GM21723 (cell line): ENCODE data around the gene C17orf100.
"Not testable (repeated sequence)": the region's sequence is repeated elsewhere in the genome, so short reads cannot be mapped to it uniquely, and the experiment has no call there.

Source experiments
- ATAC-seq: cut with Tn5 transposase; IDR thresholded peaks from one replicate; pipeline ENCODE4 v1.9.1; 2021; ENCODE audit warnings: mild to moderate bottlenecking, moderate library complexity; ENCODE audit not compliant: unreplicated experiment

C17orf100 gene

GRCh38 chr17:6688944-6689343, 37.4 kb downstream of the C17orf100 start:
- ATAC-seq: no peak

GRCh38 chr17:6690641-6691040, 39.1 kb downstream of the C17orf100 start:
- ATAC-seq: no peak

GRCh38 chr17:6691546-6691945, 40.0 kb downstream of the C17orf100 start:
- ATAC-seq: no peak

GRCh38 chr17:6691958-6692357, 40.4 kb downstream of the C17orf100 start:
- ATAC-seq: not testable (repeated sequence)

GRCh38 chr17:6695051-6695450, 43.5 kb downstream of the C17orf100 start:
- ATAC-seq: no peak

GRCh38 chr17:6695565-6695964, 44.0 kb downstream of the C17orf100 start:
- no peak for ATAC-seq

- no peak for ATAC-seq
Measured at GRCh38 chr17:6696906-6697305, 45.3 kb downstream of the C17orf100 start.

- no peak for ATAC-seq
Measured at GRCh38 chr17:6698004-6698403, 46.4 kb downstream of the C17orf100 start.

GRCh38 chr17:6699997-6700947, 48.7 kb downstream of the C17orf100 start:
- ATAC-seq: no peak

GRCh38 chr17:6700948-6701307, 49.4 kb downstream of the C17orf100 start:
- no peak for ATAC-seq

GRCh38 chr17:6701719-6702118, 50.2 kb downstream of the C17orf100 start:
- no peak for ATAC-seq

GRCh38 chr17:6702567-6703215, 51.1 kb downstream of the C17orf100 start:
- no peak for ATAC-seq
